HepG2 (cell line): Measurements from ENCODE around the gene ZIC4. TPM values are rescaled to one million over a fixed set of nuclear protein-coding genes. Genes with fewer than 3 reads are reported as not detected.

Source experiments
- ATAC-seq: fragments of 200-7000 bp; cut with Tn5 transposase; 3 replicates; pipeline ENCODE4 v1.9.1; 2020; ENCODE audit warnings: mild to moderate bottlenecking, moderate library complexity
- BruUV-seq: library from RNA; stranded (reverse); fragments of 400-500 nt; replicated peaks from 2 replicates; lab custom pipeline; 2021; lab: Mats Ljungman, UMichigan
- CTCF ChIA-PET: fragments of 300-600 bp; formaldehyde crosslinking; extraction: SDS; loops from one replicate; lab custom pipeline; 2021; ENCODE audit warnings: low total read pairs, inconsistent platforms, low intra/inter-chr PET ratio; lab: Yijun Ruan, JAX
- POLR2A ChIA-PET: fragments of 350-600 bp; sonication (Branson Sonifier 250); formaldehyde crosslinking; loops from one replicate; lab custom pipeline; 2020; ENCODE audit warnings: antibody characterized with exemption, inconsistent platforms; lab: Yijun Ruan, JAX
- DNase-seq: peaks from one replicate; pipeline ENCODE4 v3.0.0-alpha.2; 2015; ENCODE audit warnings: low spot score
- FAIRE-seq: peaks from 3 replicates; lab custom pipeline; 2011; peaks lifted over from hg19 to GRCh38; lab: Jason Lieb, UNC
- H2AFZ ChIP-seq: one replicate; pipeline ENCODE4 v1.6.1; 2011; ENCODE audit warnings: low read length, inconsistent platforms
- H3K27ac ChIP-seq: fragments of 300-600 bp; 3 replicates; pipeline ENCODE4 v1.8.0; 2011; ENCODE audit warnings: mixed run types, mild to moderate bottlenecking, mixed read lengths, low read length, inconsistent platforms; ENCODE audit not compliant: insufficient read depth; ENCODE audit errors: extremely low read length
- H3K27me3 ChIP-seq, 2 experiments: fragments of 200-600 bp in 1 of 2; 2 replicates in 1 of 2; 3 replicates in 1 of 2; pipeline versions ENCODE4 v1.6.0 to v1.8.0; 2011; ENCODE audit warnings: low read length in 2 of 2, mild to moderate bottlenecking in 2 of 2, moderate library complexity in 2 of 2, inconsistent platforms in 1 of 2; ENCODE audit not compliant: insufficient read depth in 2 of 2, control insufficient read depth in 1 of 2
- H3K36me3 ChIP-seq, 2 experiments: fragments of 200-600 bp in 1 of 2; replicated peaks in 1 of 2; 2 replicates in 1 of 2; 3 replicates in 1 of 2; pipeline versions ENCODE4 v1.5.1 to v1.8.0; 2011; ENCODE audit warnings: low read length in 2 of 2, inconsistent platforms in 1 of 2; ENCODE audit not compliant: insufficient read depth in 2 of 2, control insufficient read depth in 1 of 2
- H3K4me1 ChIP-seq: 2 replicates; pipeline ENCODE4 v1.5.1; 2012; ENCODE audit warnings: low read length, inconsistent platforms; ENCODE audit not compliant: insufficient read depth
- H3K4me2 ChIP-seq: 2 replicates; pipeline ENCODE4 v1.6.0; 2011; ENCODE audit warnings: low read depth, low read length, inconsistent platforms
- H3K4me3 ChIP-seq, 3 experiments: fragments of 200-600 bp in 1 of 3; sonication (generic), shearing (Covaris generic) in 1 of 3; replicated peaks in 1 of 3; 2 replicates each; pipeline ENCODE4 v1.5.1; 2011 to 2016; ENCODE audit warnings: low read length in 3 of 3, inconsistent platforms in 2 of 3, low read depth in 2 of 3, mild to moderate bottlenecking in 2 of 3, control low read depth in 1 of 3, mixed read lengths in 1 of 3; ENCODE audit not compliant: insufficient read depth in 1 of 3
- H3K79me2 ChIP-seq: one replicate; pipeline ENCODE4 v1.6.1; 2011; ENCODE audit warnings: low read length, inconsistent platforms; ENCODE audit not compliant: insufficient read depth
- H3K9ac ChIP-seq: 2 replicates; pipeline ENCODE4 v1.6.0; 2011; ENCODE audit warnings: mild to moderate bottlenecking, low read depth, low read length, inconsistent platforms; ENCODE audit not compliant: insufficient read depth
- H3K9me3 ChIP-seq: 2 replicates; pipeline ENCODE4 v1.5.1; 2012; ENCODE audit warnings: mild to moderate bottlenecking, low read length
- H4K20me1 ChIP-seq: 2 replicates; pipeline ENCODE4 v1.6.0; 2011; ENCODE audit warnings: inconsistent platforms, mild to moderate bottlenecking, low read length, moderate library complexity; ENCODE audit not compliant: insufficient read depth
- ARNT ChIP-seq: fragments of 450-650 bp; IDR thresholded peaks from 2 replicates; pipeline ENCODE4 v1.6.1; 2017
- CC2D1A ChIP-seq: sonication (generic); formaldehyde crosslinking; IDR thresholded peaks from 2 replicates; pipeline ENCODE4 v1.8.1; 2023; ENCODE audit warnings: mild to moderate bottlenecking, missing genetic modification reagents
- CHCHD3 ChIP-seq: sonication (generic); formaldehyde crosslinking; IDR thresholded peaks from 2 replicates; pipeline ENCODE4 v1.8.0; 2022; ENCODE audit warnings: mild to moderate bottlenecking, missing genetic modification reagents, moderate library complexity
- DZIP1 ChIP-seq: sonication (generic); formaldehyde crosslinking; IDR thresholded peaks from 2 replicates; pipeline ENCODE4 v1.5.0; 2020; ENCODE audit warnings: mild to moderate bottlenecking, missing genetic modification reagents
- HMGXB3 ChIP-seq: sonication (generic); formaldehyde crosslinking; IDR thresholded peaks from 2 replicates; pipeline ENCODE4 v1.4.0; 2020; ENCODE audit warnings: missing genetic modification reagents, borderline replicate concordance
- MEIS1 ChIP-seq: sonication (generic); formaldehyde crosslinking; IDR thresholded peaks from 2 replicates; pipeline ENCODE4 v1.9.0; 2021; ENCODE audit warnings: mild to moderate bottlenecking, missing genetic modification reagents, moderate library complexity, borderline replicate concordance
- MTF1 ChIP-seq: sonication (generic); formaldehyde crosslinking; IDR thresholded peaks from 2 replicates; pipeline ENCODE4 v1.5.0; 2020; ENCODE audit warnings: missing genetic modification reagents
- NCOR1 ChIP-seq: fragments of 200-600 bp; sonication (generic); IDR thresholded peaks from 2 replicates; pipeline ENCODE4 v1.7.0; 2017; ENCODE audit warnings: antibody characterized with exemption, low read length, borderline replicate concordance
- NR0B2 ChIP-seq: sonication (generic); formaldehyde crosslinking; IDR thresholded peaks from 2 replicates; pipeline ENCODE4 v1.4.0; 2020; ENCODE audit warnings: mild to moderate bottlenecking, missing genetic modification reagents
- RCOR2 ChIP-seq: IDR thresholded peaks from 2 replicates; pipeline ENCODE4 v1.6.1; 2016; ENCODE audit warnings: missing biosample characterization, missing genetic modification reagents
- ZFP41 ChIP-seq: sonication (generic); formaldehyde crosslinking; IDR thresholded peaks from 2 replicates; pipeline ENCODE4 v1.4.0; 2020; ENCODE audit warnings: mild to moderate bottlenecking, missing genetic modification reagents, borderline replicate concordance
- ZNF282 ChIP-seq: fragments of 450-650 bp; IDR thresholded peaks from 2 replicates; pipeline ENCODE4 v1.6.1; 2018; ENCODE audit not compliant: partially characterized antibody
- ZNF674 ChIP-seq: sonication (generic); formaldehyde crosslinking; IDR thresholded peaks from 2 replicates; pipeline ENCODE4 v1.5.0; 2020; ENCODE audit warnings: low read depth, mild to moderate bottlenecking, missing genetic modification reagents
- WGBS: methylation state at CpG from one replicate; pipeline ENCODE4 v1.1.6; 2017; ENCODE audit warnings: low lambda C conversion rate; 5-methylcytosine and 5-hydroxymethylcytosine counted together
- in situ Hi-C: cut with HindIII; loops from 2 replicates; pipeline ENCODE4 v1.10.0; 2017; ENCODE audit warnings: low pct_unique_long_range_greater_than_20kb; ENCODE audit not compliant: extremely low pct_ligation_motif_present
- intact Hi-C: fragments of 100-400 bp; cut with micrococcal nuclease; formaldehyde crosslinking; loops from one replicate; pipeline ENCODE4 v1.10.0; 2022; ENCODE audit not compliant: unreplicated experiment
- polyA plus RNA-seq, 8 experiments: library from polyadenylated mRNA; depleted of rRNA in 3 of 8; stranded (reverse) in 7 of 8; unstranded in 1 of 8; fragments of >200 nt; fragmentation: Illumina TruSeq in 4 of 8; extraction: Trizol in 4 of 8; gene quantifications; 2 replicates each; pipeline versions ENCODE4 v1.2.1 to v1.2.3, GENCODE V29; 2011 to 2016; ENCODE audit warnings: low read depth in 4 of 8, missing spikeins in 1 of 8, mixed read lengths in 1 of 8; ENCODE audit not compliant: insufficient read depth in 1 of 8
- total RNA-seq, 5 experiments: library from RNA; depleted of rRNA; stranded (reverse); fragments of >200 nt; fragmentation: Illumina TruSeq; extraction: Trizol; gene quantifications; 2 replicates each; pipeline ENCODE4 v1.2.3, GENCODE V29; 2016; ENCODE audit warnings: low read depth in 1 of 5

The ZIC4 gene
- total and polyA plus RNA-seq, 2 of the 13 experiments (the other 11 are each of a cell fraction or from before 2014, with no cell fraction given): not detected

GRCh38 chr3:147419781-147420224 is 13.5 kb upstream of the ZIC4 start:
- no peak for FAIRE-seq
- CTCF ChIA-PET: no interaction called here
- in situ Hi-C loops: no loop called here

More at GRCh38 chr3:147419781-147420224, 13.5 kb upstream of the ZIC4 start:
- no peaks in the 10 kb centered on the region for H4K20me1 ChIP-seq
- BruUV-seq: no TSS peak
- no peaks in the 10 kb centered on the region for H3K4me1 ChIP-seq
- no peaks in the 10 kb centered on the region for H3K9me3 ChIP-seq
- intact Hi-C loops: no loop called here
- no peaks in the 10 kb centered on the region for H3K36me3 ChIP-seq
- no peak overlapping the region for H3K4me2 ChIP-seq
- no peak overlapping the region for H2AFZ ChIP-seq
- no peak for ATAC-seq
- no peak for TF ChIP-seq ZNF674 (CRISPR knock-in tag)
- TF ChIP-seq DZIP1 (CRISPR knock-in tag): no peak
- TF ChIP-seq CC2D1A (CRISPR knock-in tag): no peak
- TF ChIP-seq HMGXB3: no peak
- TF ChIP-seq ARNT: no peak
- TF ChIP-seq MEIS1 (CRISPR knock-in tag): no peak
- TF ChIP-seq ZNF282: no peak
- TF ChIP-seq MTF1 (CRISPR knock-in tag): no peak
- TF ChIP-seq NR0B2 (CRISPR knock-in tag): no peak
- TF ChIP-seq CHCHD3: no peak
- no peak for TF ChIP-seq ZFP41 (CRISPR knock-in tag)
- no peak for TF ChIP-seq NCOR1
- TF ChIP-seq RCOR2 (CRISPR knock-in tag): no peak
- H3K27ac ChIP-seq: no peak overlapping the region
- H3K9ac ChIP-seq: no peak overlapping the region
- peaks cover 2 to 60% of the 10 kb centered on the region in 2 experiments; a peak in 4 of 5 replicates for H3K27me3 ChIP-seq
- no peak overlapping the region for H3K4me3 ChIP-seq
- POLR2A ChIA-PET: no interaction called here
- 61% methylated on average over 10 of the region's 10 CpGs for WGBS
- DNase-seq: no peak
- H3K79me2 ChIP-seq: no peaks in the 10 kb centered on the region
